Liver (tissue), 9 donors: Measurements from ENCODE around the gene MAPK1. TPM values are rescaled to one million over a fixed set of nuclear protein-coding genes. Genes with fewer than 3 reads are reported as not detected.
"Not testable (repeated sequence)": the region's sequence is repeated elsewhere in the genome, so short reads cannot be mapped to it uniquely, and the experiment has no call there.

Source experiments
- DNase-seq: peaks from one replicate; pipeline ENCODE4 v3.0.0-alpha.2; 2017; ENCODE audit warnings: low spot score
- H3K27ac ChIP-seq, 2 donors: one replicate each; pipeline ENCODE4 v1.7.0; 2013; ENCODE audit warnings: inconsistent platforms in 2 of 2, low read length in 2 of 2, control low read depth in 1 of 2, low read depth in 1 of 2, mild to moderate bottlenecking in 1 of 2
- H3K27me3 ChIP-seq, 4 donors: one replicate each; pipeline versions ENCODE4 v1.6.1 to v1.7.0; 2013; ENCODE audit warnings: low read length in 3 of 4, inconsistent platforms in 1 of 4, mild to moderate bottlenecking in 1 of 4, moderate library complexity in 1 of 4; ENCODE audit not compliant: control insufficient read depth in 4 of 4, insufficient read depth in 4 of 4
- H3K36me3 ChIP-seq, 4 donors: one replicate each; pipeline versions ENCODE4 v1.6.1 to v1.7.0; 2013; ENCODE audit warnings: low read length in 3 of 4, mild to moderate bottlenecking in 3 of 4, low read depth in 1 of 4, moderate library complexity in 1 of 4; ENCODE audit not compliant: control insufficient read depth in 4 of 4, insufficient read depth in 3 of 4
- H3K4me1 ChIP-seq, 4 donors: one replicate each; pipeline versions ENCODE4 v1.6.1 to v1.7.0; 2013; ENCODE audit warnings: low read length in 3 of 4, mild to moderate bottlenecking in 3 of 4, moderate library complexity in 1 of 4; ENCODE audit not compliant: control insufficient read depth in 4 of 4, insufficient read depth in 4 of 4
- H3K4me3 ChIP-seq, 3 donors: one replicate each; pipeline versions ENCODE4 v1.6.1 to v1.7.0; 2013; ENCODE audit warnings: low read length in 3 of 3, control low read depth in 1 of 3, low read depth in 1 of 3, mild to moderate bottlenecking in 1 of 3
- H3K9ac ChIP-seq, 2 donors: one replicate each; pipeline ENCODE4 v1.7.0; 2013; ENCODE audit warnings: low read length in 2 of 2, mild to moderate bottlenecking in 2 of 2, moderate library complexity in 2 of 2, control low read depth in 1 of 2, low read depth in 1 of 2
- H3K9me3 ChIP-seq, 4 donors: one replicate each; pipeline versions ENCODE4 v1.6.1 to v1.7.0; 2013; ENCODE audit warnings: low read length in 3 of 4; ENCODE audit not compliant: control insufficient read depth in 4 of 4
- CTCF ChIP-seq: fragments of 150-350 bp; IDR thresholded peaks from 2 replicates; pipeline ENCODE4 v1.5.1; 2017; ENCODE audit warnings: improper control_type of control experiment, low read depth, low read length; ENCODE audit not compliant: missing input control
- EGR1 ChIP-seq, 2 donors: IDR thresholded peaks; 2 replicates each; pipeline ENCODE4 v1.6.1; 2016 to 2018; ENCODE audit warnings: antibody characterized with exemption in 2 of 2, low read depth in 2 of 2
- FOXA1 ChIP-seq: IDR thresholded peaks from 2 replicates; pipeline ENCODE4 v1.6.1; 2016; ENCODE audit warnings: antibody characterized with exemption
- FOXA2 ChIP-seq: IDR thresholded peaks from 2 replicates; pipeline ENCODE4 v1.6.1; 2016; ENCODE audit warnings: antibody characterized with exemption
- GABPA ChIP-seq, 2 donors: IDR thresholded peaks in 1 of 2; conservative IDR thresholded peaks in 1 of 2; 2 replicates each; pipeline ENCODE4 v1.6.1; 2016; ENCODE audit warnings: antibody characterized with exemption in 2 of 2, mild to moderate bottlenecking in 1 of 2, moderate library complexity in 1 of 2
- HNF4A ChIP-seq, 2 donors: conservative IDR thresholded peaks; 2 replicates each; pipeline ENCODE4 v1.6.1; 2016; ENCODE audit warnings: antibody characterized with exemption in 2 of 2, mild to moderate bottlenecking in 2 of 2
- JUND ChIP-seq, 2 donors: IDR thresholded peaks; 2 replicates each; pipeline ENCODE4 v1.6.1; 2016; ENCODE audit warnings: antibody characterized with exemption in 2 of 2
- MAX ChIP-seq: IDR thresholded peaks from 2 replicates; pipeline ENCODE4 v1.6.1; 2016; ENCODE audit warnings: antibody characterized with exemption
- NR2F2 ChIP-seq: IDR thresholded peaks from 2 replicates; pipeline ENCODE4 v1.6.1; 2016; ENCODE audit warnings: antibody characterized with exemption
- RAD21 ChIP-seq, 2 donors: IDR thresholded peaks; 2 replicates each; pipeline ENCODE4 v1.6.1; 2016; ENCODE audit warnings: antibody characterized with exemption in 2 of 2, mild to moderate bottlenecking in 2 of 2
- REST ChIP-seq: IDR thresholded peaks from 2 replicates; pipeline ENCODE4 v1.6.1; 2016; ENCODE audit warnings: antibody characterized with exemption, mild to moderate bottlenecking
- TAF1 ChIP-seq: conservative IDR thresholded peaks from 2 replicates; pipeline ENCODE4 v1.6.1; 2016; ENCODE audit warnings: antibody characterized with exemption, mild to moderate bottlenecking
- WGBS: extraction: QIAGEN DNeasy Blood & Tissue Kit; methylation state at CpG from one replicate; pipeline ENCODE4 v1.1.7; 2013; 5-methylcytosine and 5-hydroxymethylcytosine counted together
- polyA plus RNA-seq, 2 donors: library from polyadenylated mRNA; stranded (reverse) in 1 of 2; unstranded in 1 of 2; fragments of 200-250 nt in 1 of 2; fragments of >200 nt in 1 of 2; fragmentation: Nextera tagmentation in 1 of 2; extraction: Ambion mirVana in 1 of 2; gene quantifications; one replicate each; pipeline versions ENCODE4 v1.2.1 to v1.2.3, GENCODE V29; 2013 to 2015
- total RNA-seq, 2 donors: library from RNA; depleted of rRNA; stranded (reverse); fragments of >200 nt; gene quantifications; one replicate each; pipeline ENCODE4 v1.2.3, GENCODE V29; 2014
- donor health status: healthy.
- donor health status: healthy.
- donor health status: healthy.
- donor health status: healthy.
- donor health status: healthy.

MAPK1 gene
- total and polyA plus RNA-seq, 4 donors: 8.3 to 31.8 (median 22.8) TPM

- peaks cover 0 to 10% (median 0%) of the 10 kb centered on the region in 4 donors for H3K4me1 ChIP-seq
- DNase-seq: no peak
- H3K9ac ChIP-seq: no peak overlapping the region
- no peaks in the 10 kb centered on the region for H3K9me3 ChIP-seq
- WGBS: 95% methylated on average over 4 of the region's 4 CpGs
- no peak overlapping the region for H3K27ac ChIP-seq
- no peaks in the 10 kb centered on the region for H3K27me3 ChIP-seq
- H3K4me3 ChIP-seq: no peak overlapping the region
- no peaks in the 10 kb centered on the region for H3K36me3 ChIP-seq
- TF ChIP-seq CTCF: no peak
- TF ChIP-seq NR2F2: no peak
- no peak for TF ChIP-seq MAX
- TF ChIP-seq FOXA1: no peak
- no peak for TF ChIP-seq GABPA (IDR thresholded peaks at IDR 0.05 in 1 of 2, conservative IDR thresholded peaks at IDR 0.05 in 1 of 2)
These were observed 39.2 kb downstream of the MAPK1 start for GRCh38 chr22:21828268-21828638.

- 92% methylated on average over 3 of the region's 3 CpGs for WGBS
- no peak for DNase-seq
- H3K4me3 ChIP-seq: no peak overlapping the region
- H3K9me3 ChIP-seq: no peaks in the 10 kb centered on the region
- TF ChIP-seq JUND (IDR thresholded peaks at IDR 0.05) (no peak), FOXA2 (no peak)
- H3K27me3 ChIP-seq: no peaks in the 10 kb centered on the region
- no peaks in the 10 kb centered on the region for H3K36me3 ChIP-seq
- H3K27ac ChIP-seq: no peak overlapping the region
- H3K4me1 ChIP-seq: peaks cover 0 to 10% (median 0%) of the 10 kb centered on the region in 4 donors
- no peak overlapping the region for H3K9ac ChIP-seq
These were observed 39.7 kb downstream of the MAPK1 start for GRCh38 chr22:21827628-21828267.

- TF ChIP-seq HNF4A (conservative IDR thresholded peaks at IDR 0.05): no peak
- no peak for TF ChIP-seq RAD21 (IDR thresholded peaks at IDR 0.05)
- TF ChIP-seq GABPA (IDR thresholded peaks at IDR 0.05 in 1 of 2, conservative IDR thresholded peaks at IDR 0.05 in 1 of 2): no peak
- TF ChIP-seq TAF1: no peak
- no peak for TF ChIP-seq EGR1 (IDR thresholded peaks at IDR 0.05; ENCODE audit: low read depth in 2 of 2)
- no peak for TF ChIP-seq JUND (IDR thresholded peaks at IDR 0.05)
- TF ChIP-seq REST: no peak
- WGBS: 95% methylated on average over 7 of the region's 7 CpGs
These were observed 41.2 kb downstream of the MAPK1 start for GRCh38 chr22:21826204-21826603.

GRCh38 chr22:21824962-21825361 is 42.5 kb downstream of the MAPK1 start:
- not testable (repeated sequence) for H3K9ac ChIP-seq, H3K9me3 ChIP-seq, H3K36me3 ChIP-seq, H3K27ac ChIP-seq, H3K4me1 ChIP-seq, H3K4me3 ChIP-seq, H3K27me3 ChIP-seq, DNase-seq
- 95% methylated on average over 7 of the region's 7 CpGs for WGBS

More at GRCh38 chr22:21826204-21826603, 41.2 kb downstream of the MAPK1 start:
- no peak overlapping the region for H3K27ac ChIP-seq
- no peaks in the 10 kb centered on the region for H3K27me3 ChIP-seq
- no peaks in the 10 kb centered on the region for H3K9me3 ChIP-seq
- no peaks in the 10 kb centered on the region for H3K36me3 ChIP-seq
- no peak overlapping the region for H3K4me3 ChIP-seq
- no peak for DNase-seq
- peaks cover 0 to 8% (median 0%) of the 10 kb centered on the region in 4 donors for H3K4me1 ChIP-seq
- no peak overlapping the region for H3K9ac ChIP-seq
